Jurkat, Clone E6-1 (cell line): ENCODE measurements around the gene SPATA6L.

Source experiments
- DNase-seq: peaks from one replicate; pipeline ENCODE4 v3.0.0-alpha.2; 2011; ENCODE audit warnings: low read depth, low spot score
- H3K4me3 ChIP-seq: 2 replicates; pipeline ENCODE4 v1.5.1; 2011; ENCODE audit warnings: mild to moderate bottlenecking, low read length, control low read depth, moderate library complexity

SPATA6L gene

DNA sequence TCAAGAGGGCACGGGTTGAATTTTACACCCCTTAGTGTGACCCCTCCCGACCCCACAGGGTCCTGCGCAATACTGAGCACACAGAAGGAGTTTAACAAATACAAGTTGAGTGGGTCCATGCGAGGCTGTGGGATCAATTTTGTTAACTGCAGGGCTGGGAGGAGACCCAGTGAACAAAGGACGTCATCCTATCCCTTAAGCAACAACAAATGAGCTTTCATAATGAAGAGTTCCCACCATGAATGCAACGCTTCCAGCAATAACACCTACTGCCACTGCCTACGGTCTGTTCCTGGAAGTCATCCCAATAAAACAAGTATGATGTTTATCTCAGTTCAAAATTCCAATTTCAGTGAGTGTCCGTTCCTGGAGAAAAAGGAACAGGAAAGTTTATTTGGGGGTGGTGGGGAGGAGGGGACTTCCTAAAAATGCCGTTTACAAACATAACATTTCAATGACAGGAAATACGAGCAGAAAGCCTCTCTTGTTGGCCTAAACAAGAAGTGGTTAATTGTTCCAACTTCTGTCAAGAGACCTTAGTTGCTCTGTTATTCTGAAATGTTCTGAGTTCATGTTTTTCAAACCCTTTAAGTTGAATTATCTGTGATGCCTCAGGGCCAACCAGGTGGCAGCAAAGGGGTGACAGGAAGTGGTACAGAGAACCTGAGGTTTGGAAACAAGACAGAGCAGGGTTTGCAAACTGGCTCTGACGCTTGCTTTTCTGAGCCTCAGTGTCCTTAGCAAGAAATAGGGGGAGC lies 69.9 kb downstream of the SPATA6L start:
- no peak overlapping the region for H3K4me3 ChIP-seq
- peak; percentile 91 for DNase-seq

DNA sequence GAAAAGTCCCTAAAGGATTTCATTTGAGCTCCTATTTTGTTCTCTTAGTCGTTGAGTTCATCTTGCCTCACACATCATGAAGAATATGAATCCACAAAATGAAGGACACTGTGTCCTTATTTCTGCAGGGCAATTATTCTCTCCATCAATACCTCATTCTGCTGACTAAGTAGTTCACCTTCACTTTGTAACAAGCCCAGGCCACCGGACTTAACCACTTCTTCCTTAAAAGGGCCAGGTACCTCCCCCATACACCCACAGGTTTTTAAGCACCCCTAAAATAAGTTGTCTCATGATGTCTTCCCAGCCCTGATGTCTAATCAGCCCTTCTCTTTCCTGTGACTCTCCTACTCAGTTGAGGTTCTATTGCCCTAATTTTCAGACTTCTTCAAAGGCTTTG lies 71.3 kb downstream of the SPATA6L start:
- DNase-seq = no peak
- no peak overlapping the region for H3K4me3 ChIP-seq

DNA sequence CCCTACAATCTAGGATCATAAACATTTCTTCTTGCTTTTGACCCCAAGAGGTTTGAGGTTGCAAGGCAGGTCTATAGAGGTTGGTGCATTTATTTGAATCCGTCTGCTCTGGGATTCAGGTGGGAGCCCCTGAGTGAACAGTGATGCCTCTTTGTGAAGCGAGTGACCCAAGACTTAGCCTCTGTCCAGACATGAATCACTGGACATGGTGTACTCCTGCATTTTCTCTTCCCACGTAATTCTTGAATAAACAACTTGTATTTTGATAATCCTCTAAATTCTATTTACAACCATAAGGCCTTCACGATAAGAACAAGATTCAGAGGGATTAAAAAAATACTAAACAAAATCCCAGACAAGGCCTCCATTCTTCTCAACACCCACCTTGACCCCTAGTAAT lies 71.7 kb downstream of the SPATA6L start:
- no peak for DNase-seq
- no peak overlapping the region for H3K4me3 ChIP-seq

DNA sequence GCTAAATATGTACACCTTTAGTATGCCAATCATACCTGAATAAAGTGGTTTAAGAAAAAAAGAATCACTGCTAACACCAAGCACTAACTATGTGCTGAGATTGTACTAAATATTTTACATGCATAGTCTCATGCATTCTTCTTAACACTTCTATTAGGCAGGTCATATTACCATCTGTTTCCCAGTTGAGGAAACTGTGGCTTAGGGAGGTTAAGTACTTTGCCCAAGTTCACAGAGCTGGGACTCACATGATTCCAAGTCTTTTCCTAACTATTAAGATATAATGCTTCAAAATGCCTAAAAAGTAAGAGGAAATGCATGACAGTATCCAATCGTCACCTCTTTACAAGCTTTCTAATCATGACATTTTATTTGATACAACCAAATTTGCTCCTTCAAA lies 73.4 kb downstream of the SPATA6L start:
- DNase-seq = no peak
- H3K4me3 ChIP-seq = no peak overlapping the region

DNA sequence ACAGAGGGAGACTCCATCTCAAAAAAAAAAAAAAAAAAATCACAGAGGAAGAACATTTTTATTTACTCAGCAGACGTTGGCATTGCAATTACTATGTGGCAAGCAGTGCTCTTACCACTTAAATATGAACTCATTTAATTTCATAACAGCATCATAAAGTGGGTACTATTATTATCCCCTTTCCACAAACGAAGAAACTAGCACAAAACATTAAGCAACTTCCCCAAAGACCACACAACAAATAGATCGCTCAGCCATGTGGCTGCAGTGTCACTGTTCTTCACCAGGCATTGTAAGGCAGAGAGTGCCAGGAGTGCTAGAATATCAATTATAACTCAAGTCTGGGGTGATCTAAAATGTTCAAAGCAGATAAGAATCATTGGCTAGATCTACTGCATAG lies 74.0 kb downstream of the SPATA6L start:
- no peak overlapping the region for H3K4me3 ChIP-seq
- no peak for DNase-seq

DNA sequence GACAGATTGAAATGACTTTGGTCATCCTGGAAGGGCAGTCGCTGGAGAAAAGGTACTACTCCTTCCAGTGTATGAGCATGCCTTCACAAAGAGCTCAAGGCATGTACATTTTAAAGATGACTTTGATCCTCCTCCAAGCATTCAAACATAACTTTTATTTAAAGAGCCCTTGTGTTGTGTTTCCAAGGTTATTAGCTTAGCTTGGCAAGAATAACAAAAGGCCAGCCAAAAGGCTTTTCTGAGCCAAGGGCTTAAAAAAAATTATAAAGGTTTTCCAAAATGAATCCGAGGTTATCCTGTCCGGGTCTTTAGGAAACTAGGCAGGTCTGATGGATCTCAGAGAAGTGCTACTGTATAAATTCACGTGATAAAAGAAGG lies 75.2 kb downstream of the SPATA6L start:
- no peak overlapping the region for H3K4me3 ChIP-seq
- DNase-seq = no peak

DNA sequence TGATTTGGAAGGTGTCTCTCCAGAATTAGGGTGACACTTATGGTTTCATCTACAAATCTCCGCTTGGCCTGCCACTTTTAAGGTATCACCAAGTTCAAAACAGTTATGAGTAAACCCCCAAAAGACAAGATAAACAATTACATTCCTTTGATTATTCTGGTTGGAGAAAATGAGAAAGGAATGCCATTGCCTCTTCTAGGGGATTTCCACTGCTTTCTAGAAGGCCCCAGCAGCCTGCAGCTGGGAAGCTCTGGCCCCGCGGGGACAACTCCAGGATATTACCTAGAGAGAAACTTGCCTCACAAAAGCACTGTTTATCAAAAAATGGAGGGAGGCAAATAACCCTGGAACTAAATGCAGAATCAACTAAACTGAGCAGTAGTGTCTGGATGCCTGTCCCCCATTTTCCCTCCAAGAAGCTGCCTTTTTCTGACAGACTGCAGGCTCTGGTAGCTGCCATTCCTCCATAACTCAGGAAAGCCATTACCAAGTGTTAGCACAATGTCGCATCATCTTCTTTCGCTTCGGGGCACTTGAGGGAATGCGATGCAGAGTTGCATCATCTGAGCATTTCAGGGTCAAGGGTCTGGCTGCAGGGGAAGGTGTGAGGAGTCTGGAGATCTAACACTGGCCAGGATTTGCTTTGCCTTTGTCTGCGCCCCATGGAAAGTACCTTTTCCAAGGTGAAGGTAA lies 75.7 kb downstream of the SPATA6L start:
- no peak for DNase-seq
- no peak overlapping the region for H3K4me3 ChIP-seq

DNA sequence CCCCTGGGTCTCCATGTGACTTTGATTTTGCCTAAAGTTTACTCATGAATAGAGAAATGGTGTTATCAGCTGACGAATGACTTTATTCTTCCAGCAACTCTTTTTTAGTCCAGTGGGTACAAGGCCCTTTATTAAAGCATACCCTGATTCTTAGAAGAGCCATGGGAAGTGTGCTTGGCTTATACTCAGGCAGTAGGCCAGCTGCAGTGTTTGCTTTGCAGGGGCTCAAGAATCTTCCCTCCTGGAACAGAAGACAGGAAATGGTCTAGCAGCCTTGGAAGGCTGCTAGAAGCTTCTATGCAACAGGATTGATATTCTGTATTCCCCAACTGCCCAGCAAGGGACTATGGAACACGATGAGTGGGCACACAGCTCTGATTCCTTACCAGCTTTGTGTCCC lies 77.6 kb downstream of the SPATA6L start:
- no peak for DNase-seq
- H3K4me3 ChIP-seq = no peak overlapping the region

DNA sequence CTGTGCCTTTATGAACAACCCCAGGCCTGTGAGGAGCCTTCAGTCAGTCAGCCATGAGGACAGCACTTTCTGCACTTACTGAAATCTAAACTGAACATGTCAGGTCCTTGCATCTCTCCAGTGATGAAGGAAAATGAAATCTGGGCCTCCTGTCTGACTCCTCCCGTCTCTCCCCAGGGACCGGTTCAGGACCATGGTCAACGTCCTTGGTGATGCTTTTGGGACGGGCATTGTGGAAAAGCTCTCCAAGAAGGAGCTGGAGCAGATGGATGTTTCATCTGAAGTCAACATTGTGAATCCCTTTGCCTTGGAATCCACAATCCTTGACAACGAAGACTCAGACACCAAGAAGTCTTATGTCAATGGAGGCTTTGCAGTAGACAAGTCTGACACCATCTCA lies 81.1 kb downstream of the SPATA6L start:
- H3K4me3 ChIP-seq = no peak overlapping the region
- no peak for DNase-seq

DNA sequence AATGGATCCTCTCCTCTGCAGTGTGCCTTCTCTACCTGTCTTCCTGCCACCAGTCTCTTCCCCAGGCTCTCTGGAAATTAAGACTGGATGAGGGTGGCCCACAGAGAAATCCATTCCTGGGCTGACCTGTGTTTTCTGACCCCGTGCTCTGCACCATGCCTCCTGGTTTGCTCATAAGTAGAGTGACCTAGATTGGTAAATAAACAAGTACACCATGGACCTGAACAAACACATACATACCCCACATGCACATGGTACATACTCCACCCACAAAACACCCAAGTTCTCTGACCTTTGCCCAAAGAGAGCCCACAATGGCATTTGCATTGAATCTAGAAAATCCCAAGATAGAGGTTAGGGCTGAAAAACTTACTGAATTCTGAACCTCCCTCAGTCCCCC lies 81.6 kb downstream of the SPATA6L start:
- no peak overlapping the region for H3K4me3 ChIP-seq
- no peak for DNase-seq

DNA sequence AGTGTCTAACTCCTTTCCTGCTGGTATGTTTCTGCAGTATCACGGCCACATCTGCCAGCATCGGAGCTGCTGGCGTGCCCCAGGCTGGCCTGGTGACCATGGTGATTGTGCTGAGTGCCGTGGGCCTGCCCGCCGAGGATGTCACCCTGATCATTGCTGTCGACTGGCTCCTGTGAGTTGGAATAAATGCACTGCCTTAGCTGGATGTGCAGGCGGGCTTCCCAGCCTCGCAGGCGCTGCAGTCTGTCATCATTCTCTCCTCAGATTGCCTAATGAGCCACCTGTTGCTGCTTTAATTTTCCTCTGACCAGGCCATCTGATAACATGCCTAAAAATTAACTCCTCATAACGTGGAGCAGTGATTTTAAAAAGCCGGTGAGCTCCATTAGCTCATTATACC lies 83.3 kb downstream of the SPATA6L start:
- DNase-seq = no peak

DNA sequence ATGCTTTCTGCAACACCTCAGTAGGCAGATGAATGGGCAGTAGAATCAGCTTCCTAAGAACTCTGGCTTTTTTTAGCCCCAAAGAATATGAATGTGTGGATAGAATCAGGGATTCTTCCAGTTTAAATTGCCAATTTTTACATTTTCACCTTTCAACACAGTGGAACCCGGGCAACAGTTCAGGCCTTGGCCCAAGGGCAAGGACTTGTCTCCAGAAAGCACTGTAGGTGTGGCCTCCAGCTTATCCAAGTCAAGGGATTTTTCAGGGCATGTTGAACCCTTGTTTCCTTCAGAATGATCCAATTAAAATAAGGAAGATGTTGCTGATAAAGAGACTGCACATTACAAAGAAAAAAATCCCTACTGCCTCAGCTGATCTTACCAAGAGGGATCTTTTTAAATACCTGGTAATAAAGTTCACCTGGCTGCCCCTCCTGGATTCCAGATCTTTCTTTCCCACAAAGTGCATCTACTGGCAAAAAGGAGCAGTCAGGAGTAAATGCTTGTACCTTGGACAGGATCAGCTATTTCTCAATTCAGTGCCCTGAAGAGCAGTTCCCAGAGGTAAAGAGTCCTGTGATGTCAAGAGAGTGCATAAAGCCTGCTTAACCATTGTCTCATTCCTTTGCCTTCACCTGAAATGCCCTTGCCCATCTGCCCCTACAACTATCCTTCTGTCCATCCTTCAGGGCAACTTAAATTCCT lies 84.3 kb downstream of the SPATA6L start:
- no peak for DNase-seq
- no peak overlapping the region for H3K4me3 ChIP-seq

More for the DNA sequence above, 83.3 kb downstream of the SPATA6L start:
- no peak overlapping the region for H3K4me3 ChIP-seq

DNA sequence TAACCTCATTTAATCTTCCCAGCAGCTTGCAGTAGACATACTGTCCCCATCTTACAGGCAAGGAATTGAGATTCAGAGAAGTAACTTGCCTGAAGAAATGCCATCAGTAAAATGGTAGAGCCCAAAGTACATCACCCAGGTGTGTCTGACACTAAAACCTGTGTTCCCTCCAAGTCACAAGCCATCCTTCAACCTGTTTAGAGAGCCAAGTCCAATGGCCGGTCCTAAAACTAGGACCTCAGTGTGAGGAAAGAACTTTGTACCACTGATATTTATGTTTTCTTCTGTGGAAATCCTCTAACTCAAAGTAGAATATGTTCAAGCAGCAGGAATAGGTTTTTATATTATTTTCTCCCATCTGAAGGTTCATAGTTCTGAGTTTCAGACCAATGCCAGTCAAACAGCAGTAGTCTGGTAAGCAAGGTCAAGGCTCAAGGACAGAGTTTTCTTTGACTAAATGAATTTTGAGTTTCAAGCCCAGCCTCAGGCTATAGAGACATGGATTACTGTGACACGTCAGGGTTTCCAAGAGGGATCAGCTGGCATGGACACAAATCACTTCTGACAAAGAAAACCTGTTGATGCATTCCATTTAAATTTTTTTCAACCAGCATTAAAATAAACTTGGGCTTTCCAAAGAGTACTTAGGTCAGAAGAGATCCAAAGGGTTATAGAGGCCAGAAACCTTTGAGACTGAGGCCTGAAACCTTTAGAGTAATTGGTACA lies 85.1 kb downstream of the SPATA6L start:
- DNase-seq = no peak
- H3K4me3 ChIP-seq = no peak overlapping the region

DNA sequence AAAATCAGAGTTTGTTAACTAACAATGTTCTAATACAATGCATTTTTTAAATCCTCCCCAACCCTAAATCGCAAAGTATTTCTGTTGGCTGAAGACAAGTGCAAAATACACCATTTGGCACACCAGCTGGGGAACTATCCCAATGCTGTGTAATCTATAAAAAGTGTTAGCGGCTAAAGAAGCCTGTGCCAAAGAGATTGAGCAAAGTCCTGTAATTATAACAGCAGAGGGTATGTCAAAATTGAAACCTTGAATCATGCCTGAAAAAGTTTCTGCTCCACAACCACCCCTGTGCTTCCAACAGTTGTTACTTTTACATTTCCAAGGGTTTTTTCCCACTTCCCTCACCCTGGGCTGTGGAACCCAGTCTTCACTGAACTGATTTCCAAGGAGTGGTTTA lies 87.3 kb downstream of the SPATA6L start:
- DNase-seq = no peak

DNA sequence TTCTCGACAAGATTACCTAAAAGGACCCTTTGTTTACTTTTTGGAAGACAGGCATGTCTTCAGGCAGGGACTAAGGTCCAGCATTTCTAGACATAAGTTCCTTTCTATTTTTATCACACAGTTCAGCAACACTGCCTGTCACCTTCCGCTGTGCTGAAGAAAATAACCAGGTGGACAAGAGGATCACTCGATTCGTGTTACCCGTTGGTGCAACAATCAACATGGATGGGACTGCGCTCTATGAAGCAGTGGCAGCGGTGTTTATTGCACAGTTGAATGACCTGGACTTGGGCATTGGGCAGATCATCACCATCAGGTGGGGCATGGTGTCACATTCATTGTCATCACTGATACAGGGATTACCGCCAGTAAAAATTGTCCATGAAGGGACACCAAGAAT lies 89.8 kb downstream of the SPATA6L start:
- H3K4me3 ChIP-seq = no peak overlapping the region
- DNase-seq = no peak

More for the DNA sequence above, 87.3 kb downstream of the SPATA6L start:
- H3K4me3 ChIP-seq = no peak overlapping the region

DNA sequence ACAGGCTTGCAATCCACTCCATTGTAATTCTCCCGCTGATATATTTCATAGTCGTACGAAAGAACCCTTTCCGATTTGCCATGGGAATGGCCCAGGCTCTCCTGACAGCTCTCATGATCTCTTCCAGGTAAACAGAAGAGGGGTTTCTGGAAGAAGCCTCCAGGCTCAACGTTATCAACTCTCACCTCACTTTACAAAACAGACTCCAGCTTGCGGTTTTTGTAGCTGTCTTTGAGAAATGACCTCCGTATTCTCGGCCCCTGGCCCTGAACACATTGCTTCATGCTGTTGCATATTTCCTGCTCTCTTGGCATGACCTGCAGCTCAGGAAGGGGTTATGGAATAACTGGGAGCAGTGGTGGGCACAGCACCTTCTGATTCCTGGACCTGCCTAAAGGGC lies 90.3 kb downstream of the SPATA6L start:
- no peak for DNase-seq
- no peak overlapping the region for H3K4me3 ChIP-seq

DNA sequence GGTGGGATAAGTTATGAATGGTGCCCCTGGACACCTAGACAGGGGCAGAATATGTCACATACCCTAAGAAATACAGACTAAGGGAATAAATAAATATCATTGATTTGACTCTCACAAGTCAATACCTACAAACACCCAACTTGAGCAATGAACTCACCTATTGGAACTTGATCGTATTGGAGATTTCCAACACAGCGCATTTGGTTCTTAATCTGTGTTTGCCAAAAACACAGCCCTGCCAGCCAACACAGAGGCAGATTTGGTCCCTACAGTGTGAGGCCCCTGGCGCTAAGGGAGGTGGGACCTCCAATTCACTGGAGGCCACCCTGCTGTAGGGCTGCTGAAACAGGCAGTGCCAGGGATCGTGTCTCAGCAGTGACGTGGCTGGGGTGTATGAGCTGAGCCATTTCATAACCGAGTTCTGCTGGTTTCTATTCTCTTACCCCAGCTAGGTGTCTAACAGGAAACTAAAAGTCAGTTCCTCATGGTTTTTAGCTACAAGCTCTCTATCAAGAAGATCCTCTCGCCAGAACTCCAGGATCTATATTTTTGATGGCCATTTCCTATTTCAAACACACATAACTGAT lies 91.5 kb downstream of the SPATA6L start:
- DNase-seq = no peak
- no peak overlapping the region for H3K4me3 ChIP-seq

DNA sequence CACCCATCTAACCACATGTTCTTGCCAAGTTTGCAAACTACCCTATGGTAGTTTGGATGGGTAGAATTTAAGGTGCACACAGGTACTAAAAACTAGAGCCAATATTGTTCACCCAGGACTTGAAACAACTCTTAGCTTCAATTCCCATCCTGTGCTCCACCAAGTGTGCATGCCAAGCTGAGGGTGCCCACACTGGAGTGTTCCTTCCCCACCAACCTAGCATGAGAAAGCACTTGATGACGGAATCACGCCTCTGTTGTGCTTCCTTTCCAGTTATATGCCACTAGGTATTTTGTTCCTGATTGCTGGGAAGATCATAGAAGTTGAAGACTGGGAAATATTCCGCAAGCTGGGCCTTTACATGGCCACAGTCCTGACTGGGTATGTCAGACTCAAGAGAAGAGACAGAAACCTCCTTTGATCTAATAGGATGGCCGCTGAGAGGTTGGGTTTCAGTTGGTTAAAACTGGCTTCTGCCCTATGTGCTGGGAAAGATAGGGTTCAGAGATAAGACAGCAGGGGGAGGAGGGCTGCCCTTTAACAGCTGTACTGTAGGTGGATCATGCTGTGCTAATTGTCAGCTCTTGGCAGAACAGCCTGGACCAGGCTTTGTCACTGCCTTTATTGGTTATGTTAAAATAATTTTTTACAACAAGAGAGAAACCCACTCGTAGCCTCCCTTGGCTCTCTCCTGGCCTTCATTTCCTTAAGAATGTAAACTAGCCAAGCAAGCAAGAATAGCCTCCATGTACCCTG lies 92.5 kb downstream of the SPATA6L start:
- no peak overlapping the region for H3K4me3 ChIP-seq
- no peak for DNase-seq

DNA sequence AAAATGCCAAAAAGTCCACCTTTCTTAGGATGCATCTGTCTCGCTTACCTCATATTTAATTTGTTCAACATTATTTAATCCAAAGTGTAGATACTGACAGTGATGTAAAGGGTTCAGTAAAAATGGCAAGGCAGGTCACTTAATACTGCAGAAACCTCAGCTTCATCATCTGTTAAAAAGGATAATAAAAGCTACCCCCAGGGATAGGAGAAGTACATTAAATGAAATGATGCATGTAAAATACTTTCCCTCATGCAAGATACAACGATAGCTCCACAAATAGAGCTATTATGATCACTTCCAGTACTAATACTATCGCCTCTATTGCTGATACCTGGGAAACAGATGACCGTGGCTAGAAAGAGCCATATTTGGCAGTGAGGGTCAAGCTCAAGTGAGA lies 93.1 kb downstream of the SPATA6L start:
- no peak for DNase-seq

More for the DNA sequence above, 93.1 kb downstream of the SPATA6L start:
- no peak overlapping the region for H3K4me3 ChIP-seq
